Measurements from ENCODE around the gene TAP1.

TAP1 gene

DNA sequence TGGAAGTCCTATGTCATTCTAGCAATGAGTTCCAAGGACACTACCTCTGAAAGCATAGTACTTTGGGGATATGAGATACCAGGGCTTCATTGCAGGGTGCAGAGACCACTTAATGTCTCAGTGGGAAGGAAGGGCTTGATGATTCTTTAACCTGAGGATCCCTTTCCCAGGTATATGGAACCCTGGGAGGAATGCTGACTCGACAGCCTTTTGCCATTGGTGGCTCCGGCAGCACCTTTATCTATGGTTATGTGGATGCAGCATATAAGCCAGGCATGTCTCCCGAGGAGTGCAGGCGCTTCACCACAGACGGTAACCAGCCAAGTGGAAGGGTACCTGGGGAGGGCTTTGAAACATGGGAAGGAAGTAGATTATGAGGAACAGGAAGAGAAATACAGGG, 4.7 kb upstream of the TAP1 start:
- no peak for DNase-seq

DNA sequence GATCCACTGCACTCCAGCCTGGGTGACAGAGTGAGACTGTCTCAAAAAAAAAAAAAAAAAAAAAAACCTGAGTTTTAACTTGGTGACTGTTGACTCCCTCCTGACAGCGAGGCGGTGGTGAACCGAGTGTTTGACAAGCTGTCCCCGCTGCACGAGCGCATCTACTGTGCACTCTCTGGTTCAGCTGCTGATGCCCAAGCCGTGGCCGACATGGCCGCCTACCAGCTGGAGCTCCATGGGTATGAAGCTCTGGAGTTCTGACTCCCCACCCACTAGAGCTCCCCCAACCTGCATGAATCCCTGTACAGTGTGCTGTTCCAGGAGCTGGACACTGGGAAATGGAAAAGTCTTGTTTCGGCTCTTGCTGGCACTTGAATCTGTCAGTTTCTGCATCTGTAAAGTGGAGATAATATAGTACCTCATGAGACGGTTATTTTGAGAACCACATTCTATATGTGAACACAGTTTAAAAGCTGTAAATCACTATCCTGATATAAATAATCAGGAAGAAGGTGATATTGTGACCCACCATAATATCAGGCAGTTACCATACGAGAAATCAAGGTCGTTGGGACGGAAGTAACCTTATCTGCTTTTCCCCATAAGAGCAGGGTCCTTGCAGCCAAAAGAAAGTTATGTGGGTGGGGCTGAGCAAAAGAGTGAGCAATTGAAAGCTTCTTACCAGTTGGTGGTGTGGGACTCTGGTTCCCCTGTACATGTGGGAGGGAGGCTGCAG, 3.8 kb upstream of the TAP1 start:
- DNase-seq, result no peak

- no peak for DNase-seq
Measured at GRCh38 chr6:32855467-32856174, 2.1 kb upstream of the TAP1 start.

- no peak for DNase-seq
Measured at GRCh38 chr6:32854376-32855178, 1.1 kb upstream of the TAP1 start.

GRCh38 chr6:32852844-32853540, 512 bp downstream of the TAP1 start:
- peak; percentile 34 for DNase-seq

DNA sequence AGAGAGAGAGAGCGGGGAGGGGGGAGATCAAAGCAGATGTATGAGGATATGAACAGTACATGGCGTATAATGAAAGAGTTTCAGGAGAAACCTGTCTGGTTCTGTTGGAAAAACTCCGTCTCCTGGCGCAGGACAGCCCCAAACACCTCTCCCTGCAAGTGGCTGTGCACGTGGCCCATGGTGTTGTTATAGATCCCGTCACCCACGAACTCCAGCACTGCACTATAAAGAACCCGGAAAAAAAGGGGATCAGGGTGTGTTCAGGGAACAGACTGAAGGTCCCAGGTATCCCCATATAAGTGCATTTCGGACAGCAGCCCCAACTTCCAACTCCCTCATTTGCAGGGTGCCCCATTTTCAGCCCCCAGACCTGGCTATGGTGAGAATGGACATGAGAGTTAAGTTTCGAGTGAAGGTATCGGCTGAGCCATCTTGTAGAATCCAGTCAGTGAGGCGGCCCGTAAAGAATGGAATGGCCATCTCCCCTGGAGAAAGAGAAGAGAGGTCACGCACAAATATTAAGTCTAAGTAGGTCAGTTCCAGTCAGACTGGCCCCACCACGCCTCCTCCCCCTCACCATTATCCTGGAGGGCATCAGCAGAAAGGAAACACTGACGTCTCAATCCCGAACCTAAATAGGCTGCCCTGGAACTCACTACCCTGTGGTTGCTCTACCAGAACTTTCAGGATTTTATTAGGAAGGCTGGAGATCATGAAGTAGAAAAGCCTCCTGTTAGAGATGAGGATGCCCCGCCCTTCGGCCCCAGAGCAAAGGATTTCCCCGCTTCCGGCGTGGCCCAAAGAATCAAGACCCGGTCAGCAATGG, 1.3 kb downstream of the TAP1 start:
- no peak for DNase-seq

DNA sequence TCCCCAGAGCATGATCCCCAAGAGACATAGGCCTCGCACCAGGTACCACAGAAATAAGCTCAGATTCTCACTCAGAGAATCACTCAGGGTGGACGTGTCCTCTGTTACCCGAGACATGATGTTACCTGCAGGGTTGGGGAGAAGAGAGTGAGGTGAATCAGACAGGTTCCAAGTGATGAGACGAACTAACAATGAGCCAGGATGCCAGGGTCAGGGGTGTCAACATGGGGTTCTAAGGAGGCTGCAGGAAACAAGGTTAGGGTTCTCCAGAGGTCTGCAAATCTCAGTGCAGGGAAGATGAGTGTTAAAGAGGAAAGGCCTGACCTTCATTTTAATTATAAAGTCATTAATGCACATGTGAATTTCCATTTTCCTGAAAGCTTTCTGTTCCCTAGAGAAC, 2.5 kb downstream of the TAP1 start:
- no peak for DNase-seq

DNA sequence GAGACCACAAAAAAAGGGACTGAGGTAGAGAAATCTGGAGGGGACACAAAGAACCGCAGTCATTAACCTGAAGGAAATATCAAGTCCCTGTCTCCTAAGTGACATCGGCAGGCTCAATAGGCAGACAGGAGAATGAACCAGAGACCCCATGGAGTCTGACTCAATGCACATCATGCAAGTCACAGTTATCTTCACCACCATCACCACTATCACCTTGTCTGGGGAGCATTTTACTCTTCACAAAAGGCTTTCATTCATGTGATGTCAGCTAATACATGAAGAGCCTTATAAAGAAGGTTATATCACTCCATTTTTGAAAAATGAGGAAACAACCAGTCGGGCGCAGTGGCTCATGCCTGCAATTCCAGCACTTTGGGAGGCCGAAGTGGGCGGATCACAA, 4.4 kb downstream of the TAP1 start:
- DNase-seq, result no peak

GRCh38 chr6:32847795-32848194, 5.7 kb downstream of the TAP1 start:
- DNase-seq, result no peak

DNA sequence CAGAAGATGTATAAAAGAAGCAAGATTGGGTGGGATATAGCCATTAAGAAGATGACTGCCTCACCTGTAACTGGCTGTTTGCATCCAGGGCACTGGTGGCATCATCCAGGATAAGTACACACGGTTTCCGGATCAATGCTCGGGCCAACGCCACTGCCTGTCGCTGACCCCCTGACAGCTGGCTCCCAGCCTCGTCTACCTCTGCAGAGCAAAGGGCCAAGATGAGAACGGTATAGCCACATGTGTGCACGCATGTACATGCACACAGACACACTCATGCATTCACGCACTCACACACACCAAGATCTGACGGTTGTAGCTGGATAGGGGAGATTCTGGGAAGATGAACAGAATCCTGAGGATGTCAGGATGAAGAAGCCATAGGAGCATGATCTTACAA, 6.5 kb downstream of the TAP1 start:
- no peak for DNase-seq

GRCh38 chr6:32845384-32845884, 8.1 kb downstream of the TAP1 start:
- DNase-seq, result no peak

GRCh38 chr6:32844839-32845383, 8.6 kb downstream of the TAP1 start:
- DNase-seq, result no peak

DNA sequence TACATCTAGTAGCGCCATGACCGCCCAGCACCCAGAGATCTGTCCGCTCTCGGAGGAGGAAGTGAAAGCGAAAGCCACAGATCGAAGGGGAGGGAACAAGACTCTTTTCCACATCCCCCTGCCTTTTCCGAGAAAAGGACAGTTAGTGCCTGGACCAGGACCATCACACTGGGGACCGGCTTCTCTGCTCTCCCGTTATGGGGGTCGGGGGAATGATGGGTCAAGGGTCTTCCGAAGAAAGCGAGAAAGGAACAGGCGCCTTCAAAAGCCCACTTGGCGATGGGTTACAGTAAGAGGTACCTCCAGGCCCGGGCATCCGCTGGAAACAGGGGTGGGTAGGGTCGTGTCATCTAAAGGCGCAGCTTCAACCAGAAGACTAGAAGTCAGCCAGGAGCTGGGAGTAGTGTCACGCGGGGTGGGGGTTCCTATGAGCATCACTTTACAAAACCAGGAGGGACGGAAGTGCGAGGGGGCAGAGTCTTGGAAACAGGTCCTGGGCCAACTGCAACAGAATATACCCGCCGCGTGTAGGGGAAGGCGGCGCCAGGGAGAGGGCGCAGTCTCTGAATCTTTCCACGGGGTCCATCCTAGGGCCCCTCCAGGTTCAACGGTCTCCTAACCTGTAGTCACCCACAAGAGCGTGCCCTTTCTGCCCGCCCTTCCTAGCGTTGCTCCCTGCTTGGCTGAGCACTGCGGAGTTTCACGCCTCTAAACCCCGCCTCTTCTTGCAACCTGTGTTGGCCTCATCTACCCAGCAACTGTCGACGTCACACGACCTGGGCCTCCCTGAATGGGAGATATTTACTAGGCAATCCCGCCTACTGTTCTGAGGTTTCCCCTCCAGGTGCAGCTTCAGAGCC, 9.3 kb downstream of the TAP1 start, which contains the start of gene PSMB8:
Gene PSMB8, minus strand, starts transcription at position 69 of the 860 bp plus-strand sequence. Its CDS starts 51 bp downstream, at position 18.
- DNase-seq, result peak; percentile 98

DNA sequence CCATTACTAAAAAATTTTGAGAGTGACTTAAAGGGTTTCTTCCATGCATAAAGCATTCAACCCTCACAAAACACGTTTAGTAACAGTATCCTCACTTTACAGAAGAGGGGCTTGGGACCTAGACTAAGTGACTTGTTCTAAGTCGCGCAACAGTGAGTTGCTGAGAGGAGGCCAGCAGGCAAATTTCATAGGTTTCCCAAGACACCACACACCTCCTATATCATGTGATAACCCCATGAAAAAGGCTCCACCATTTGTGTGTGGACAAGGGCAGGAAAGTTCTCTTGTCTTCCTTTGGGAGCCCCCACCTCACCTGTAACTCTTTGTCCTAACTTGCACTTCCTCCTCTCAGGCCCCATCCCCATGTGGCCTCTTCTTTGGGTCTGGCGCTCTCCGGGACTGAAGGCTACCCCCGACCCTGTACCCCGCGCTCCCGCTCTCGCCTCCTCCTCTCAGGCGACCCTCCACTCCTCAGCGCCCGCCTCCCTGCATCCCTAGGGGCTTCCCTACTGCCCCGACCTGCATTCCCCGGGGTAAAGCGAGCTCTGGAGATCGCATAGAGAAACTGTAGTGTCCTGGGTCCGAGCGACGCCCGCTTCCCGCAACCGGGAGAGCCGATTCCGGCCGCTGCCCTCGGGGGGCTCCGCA, 10.0 kb downstream of the TAP1 start:
- DNase-seq, result peak; percentile 46

- no peak for DNase-seq
Measured at GRCh38 chr6:32842690-32843089, 10.8 kb downstream of the TAP1 start.

DNA sequence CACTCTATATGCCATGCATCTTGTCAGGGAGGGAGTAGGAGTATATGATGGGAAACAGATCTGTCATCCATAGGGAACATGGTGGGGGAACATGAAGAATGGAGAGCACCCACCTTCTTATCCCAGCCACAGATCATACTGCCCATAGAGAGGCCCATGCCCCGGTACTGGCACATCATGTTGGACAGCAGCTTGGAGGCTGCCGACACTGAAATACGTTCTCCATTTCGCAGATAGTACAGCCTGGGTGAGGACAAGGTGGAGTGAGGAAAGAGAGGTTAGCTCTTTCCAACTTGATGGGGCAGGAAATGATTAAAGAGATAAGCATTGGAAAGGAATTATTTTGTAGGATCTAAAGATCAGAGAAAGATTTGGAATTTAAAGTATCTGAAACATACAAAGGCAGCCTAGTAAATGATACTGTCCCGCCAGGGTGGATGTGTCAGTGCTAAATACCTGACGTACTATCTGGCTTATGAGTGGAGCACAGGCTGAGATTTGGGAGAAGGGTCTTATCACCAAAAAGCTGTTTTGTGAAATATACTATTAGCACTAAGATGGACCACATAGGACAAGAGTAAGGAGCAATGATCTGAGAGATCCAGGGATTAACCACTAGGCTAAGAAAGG, 11.4 kb downstream of the TAP1 start:
- DNase-seq, result no peak

DNA sequence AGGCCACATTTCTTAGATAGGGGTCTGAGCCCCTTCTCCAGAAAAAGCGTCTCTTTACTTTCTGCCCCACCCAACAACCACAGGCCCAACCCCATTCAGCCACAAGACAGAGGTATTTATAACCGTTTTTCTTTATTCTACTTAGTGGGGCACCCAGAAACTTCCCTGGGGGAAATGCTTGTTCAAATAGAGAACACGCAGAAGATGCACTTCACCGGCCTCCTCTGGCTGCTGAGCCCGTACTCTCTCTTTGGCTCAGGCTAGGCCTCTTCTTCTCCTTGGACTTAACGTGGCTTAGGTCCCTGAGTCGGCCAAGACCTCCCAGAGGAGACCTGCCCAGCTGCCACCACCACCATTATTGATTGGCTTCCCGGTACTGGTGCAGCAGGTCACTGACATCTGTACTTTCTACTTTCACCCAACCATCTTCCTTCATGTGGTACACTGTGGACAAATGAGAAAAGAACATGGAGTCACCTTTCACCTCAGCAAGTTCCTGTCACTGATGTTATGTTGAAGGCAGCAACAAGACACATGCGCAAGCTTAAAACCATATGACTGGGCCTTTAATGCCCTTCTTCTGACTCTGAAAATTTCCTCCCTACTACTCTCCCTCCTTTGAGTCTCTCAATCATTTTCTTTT, 12.8 kb downstream of the TAP1 start:
- DNase-seq, result no peak

DNA sequence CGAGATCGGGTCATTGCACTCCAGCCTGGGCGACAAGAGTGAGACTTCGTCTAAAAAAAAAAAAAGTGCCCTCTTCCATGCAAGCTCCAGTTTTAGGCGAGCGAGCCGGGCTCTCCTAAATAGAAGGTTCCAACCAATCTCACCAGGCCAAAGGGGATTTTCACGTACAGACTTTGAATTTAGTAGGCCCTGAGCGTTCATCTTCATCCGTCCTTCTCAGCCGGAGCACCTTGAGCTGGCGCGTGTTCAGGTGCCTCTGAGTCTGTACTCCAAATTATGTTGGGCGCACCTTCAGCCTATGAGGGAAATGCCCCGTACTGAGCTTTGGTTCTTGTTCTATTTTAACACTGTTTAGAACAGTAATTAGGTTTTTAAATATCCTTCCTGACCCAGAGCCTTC, 14.1 kb downstream of the TAP1 start:
- no peak for DNase-seq
